ENCODE data around the gene TFB2M.

GRCh38 chr1:246526380-246526779 is 39.7 kb downstream of the TFB2M start:
- TF ChIP-seq POLR2AphosphoS5 (IDR thresholded peaks at IDR 0.05; ENCODE audit: low read depth, low read length) (no peak), SIN3A (IDR thresholded peaks at IDR 0.05; ENCODE audit: borderline replicate concordance, insufficient read depth, low read length) (no peak), TAF1 (IDR thresholded peaks at IDR 0.05; ENCODE audit: borderline replicate concordance, insufficient read depth, low read length) (no peak)

Data from PFSK-1 (cell line).